GM18520 (cell line): ENCODE results near the gene RXFP3.

Source experiments
- ATAC-seq: cut with Tn5 transposase; IDR thresholded peaks from one replicate; pipeline ENCODE4 v1.9.1; 2021; ENCODE audit not compliant: unreplicated experiment

The RXFP3 gene

DNA sequence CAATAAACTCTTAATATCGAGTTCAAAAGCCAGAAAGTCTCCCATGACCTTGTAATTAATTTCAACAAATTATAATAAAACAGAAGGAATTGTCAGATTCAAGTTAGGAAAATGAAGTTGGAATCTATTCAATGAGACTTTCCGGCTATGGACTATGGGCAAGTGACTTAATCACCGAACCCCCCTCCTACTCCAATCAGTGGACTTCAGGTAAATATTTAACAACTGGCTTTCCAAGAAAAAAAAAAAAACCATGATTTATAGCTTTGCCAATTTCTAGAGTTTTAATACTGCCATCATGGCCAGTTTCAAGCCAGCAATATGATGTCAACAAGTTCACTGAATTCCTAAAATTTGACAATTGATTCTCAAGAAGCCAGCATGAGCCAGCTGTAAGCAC, 43.8 kb downstream of the RXFP3 start:
- ATAC-seq: no peak

DNA sequence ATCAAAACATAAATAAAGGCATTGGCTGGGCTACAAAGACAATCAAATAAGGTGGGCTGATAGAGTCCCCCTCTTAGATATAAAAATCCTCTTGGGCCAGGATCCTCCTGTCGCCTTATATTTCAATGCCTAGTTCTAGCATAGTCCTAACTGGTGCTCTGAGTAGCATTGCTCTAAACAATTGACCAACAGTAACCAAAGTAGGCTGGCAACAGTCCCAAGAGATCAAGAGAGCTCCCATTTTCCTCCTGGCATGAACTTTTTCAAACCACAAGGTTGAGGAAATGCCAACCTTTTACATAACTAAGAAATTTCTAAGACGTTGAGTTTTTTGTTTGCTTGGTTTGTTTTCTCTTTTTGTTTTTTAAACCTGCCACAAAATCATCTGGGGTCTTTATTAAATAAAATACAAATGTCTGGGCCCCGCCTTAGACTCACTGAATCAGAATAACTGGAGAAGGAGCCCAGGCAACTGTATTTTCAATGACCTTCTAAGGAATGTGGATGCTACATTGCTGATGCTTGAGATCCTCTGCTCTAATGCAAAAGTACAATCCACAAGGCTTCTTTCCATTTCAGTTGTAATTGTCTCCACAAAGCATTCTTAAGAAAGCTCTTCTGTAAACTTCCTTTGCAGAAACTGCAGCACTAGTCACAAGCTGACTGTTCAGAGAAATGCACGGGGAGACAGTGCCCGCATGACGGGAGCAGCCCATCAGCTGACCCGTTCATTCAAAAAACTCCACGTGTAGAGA, 45.4 kb downstream of the RXFP3 start:
- no peak for ATAC-seq

DNA sequence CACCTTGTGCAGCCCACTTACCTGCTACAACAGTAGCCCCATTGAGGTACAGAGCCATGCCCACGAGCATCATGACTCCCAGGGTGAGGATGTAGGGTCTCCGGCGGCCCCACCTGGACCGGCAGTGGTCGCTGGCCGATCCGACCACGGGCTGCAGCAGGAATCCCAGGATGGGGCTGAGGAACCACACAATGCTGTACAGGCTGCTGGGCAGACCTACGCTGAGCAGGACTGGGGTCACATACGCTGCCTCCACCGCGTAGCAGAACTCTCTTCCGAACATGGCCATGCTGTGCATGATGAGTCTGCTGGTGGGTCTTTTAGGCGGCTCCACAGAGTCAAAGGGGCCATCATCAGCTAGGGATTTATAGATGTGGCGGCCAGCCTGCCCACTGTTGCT, 48.0 kb downstream of the RXFP3 start:
- no peak for ATAC-seq

DNA sequence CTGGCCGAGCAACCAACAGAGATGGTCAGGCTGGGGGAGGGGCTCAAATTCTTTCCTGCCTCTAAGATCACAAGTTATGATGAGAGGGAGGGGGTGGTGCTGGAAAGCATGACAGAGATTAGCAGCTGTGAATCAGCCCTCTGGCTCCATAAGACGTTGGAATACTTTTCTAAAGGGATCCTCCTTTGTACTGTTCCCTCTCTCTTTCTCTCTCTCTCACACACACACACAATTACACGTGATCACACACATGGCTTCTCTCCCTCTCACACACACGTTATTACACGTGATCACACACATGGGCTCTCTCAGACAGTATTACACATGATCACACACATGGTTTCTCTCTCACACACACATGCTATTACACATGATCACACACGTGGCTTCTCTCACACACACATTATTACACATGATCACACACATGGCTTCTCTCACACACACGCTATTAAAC, 48.5 kb downstream of the RXFP3 start, which contains the start of gene SLC45A2:
Gene SLC45A2 (minus strand): TSS at position 23 of the 454 bp plus-strand sequence. CDS start 110 bp downstream, outside the sequence.
- no peak for ATAC-seq

DNA sequence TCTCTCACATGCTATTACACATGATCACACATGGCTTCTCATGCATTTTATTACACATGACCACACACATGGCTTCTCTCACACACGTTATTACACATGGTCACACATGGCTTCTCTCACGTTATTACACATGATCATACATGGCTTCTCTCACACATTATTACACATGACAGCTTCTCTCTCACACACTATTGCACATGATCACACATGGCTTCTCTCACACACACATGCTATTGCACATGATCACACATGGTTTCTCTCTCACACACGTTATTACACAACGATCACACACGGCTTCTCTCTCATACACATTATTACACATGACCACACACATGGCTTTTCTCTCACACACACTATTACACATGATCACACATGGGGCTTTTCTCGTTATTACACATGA, 49.3 kb downstream of the RXFP3 start:
- no peak for ATAC-seq
